Right ventricle myocardium superior (tissue), 1 donor: Measurements from ENCODE around the gene SPTBN5. TPM values are rescaled to one million over a fixed set of nuclear protein-coding genes. Genes with fewer than 3 reads are reported as not detected.

Source experiments
- ATAC-seq: fragments of 200-7000 bp; cut with Tn5 transposase; one replicate; pipeline ENCODE4 v1.9.1; 2020; ENCODE audit warnings: mild to moderate bottlenecking; ENCODE audit not compliant: poor library complexity
- DNase-seq: peaks from one replicate; pipeline ENCODE4 v3.0.0-alpha.2; 2020
- intact Hi-C: fragments of 100-400 bp; cut with DNase I; formaldehyde crosslinking; loops from one replicate; pipeline ENCODE4 v1.11.2; 2022
- total RNA-seq: library from RNA; stranded (reverse); fragmentation: NEBNext Ultra II Directional; extraction: Animal tissue kit (Norgen Biotek cat#: 25700); gene quantifications from one replicate; pipeline ENCODE4 v1.2.1, GENCODE V29; 2021
- donor health status: DM: no; HTN: yes; CAD: no; lungs with severe emphysema.

Gene SPTBN5
- total RNA-seq, 1 donor from 2014 or later: 3.4 TPM

DNA sequence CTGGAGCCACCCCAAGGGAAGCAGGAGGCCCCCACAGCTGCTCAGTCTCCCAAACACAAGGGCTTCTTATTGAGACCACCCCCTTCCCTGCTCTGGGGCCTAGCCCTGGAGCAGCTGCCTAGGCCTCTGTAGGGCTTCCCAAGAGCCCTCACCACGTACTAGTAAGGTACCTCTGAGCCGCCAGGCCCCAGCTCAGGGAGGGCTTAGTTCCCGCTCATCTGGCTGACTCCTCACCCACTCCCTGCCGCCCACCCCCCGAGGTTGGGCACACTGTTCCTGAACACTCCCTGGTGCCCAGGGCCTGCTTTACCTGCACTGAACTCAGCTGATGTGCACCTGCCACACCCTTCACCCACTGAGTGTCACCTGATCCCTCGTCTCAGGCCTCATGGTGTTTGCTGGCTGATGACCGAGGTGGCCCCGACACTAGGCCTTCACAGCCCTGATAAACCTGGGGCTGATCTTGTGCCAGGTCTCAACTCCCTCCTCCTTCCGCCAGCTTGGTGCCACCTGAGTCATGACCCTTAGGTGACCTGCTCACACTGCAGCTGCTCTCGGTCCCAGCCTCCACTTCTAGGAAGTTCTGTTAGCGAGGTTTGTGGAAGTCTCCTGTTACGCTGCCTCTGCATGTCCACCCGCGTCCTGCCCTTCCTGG lies 18.0 kb upstream of the SPTBN5 start:
- no peak for DNase-seq
- no peak for ATAC-seq
- intact Hi-C loops: no loop called here

DNA sequence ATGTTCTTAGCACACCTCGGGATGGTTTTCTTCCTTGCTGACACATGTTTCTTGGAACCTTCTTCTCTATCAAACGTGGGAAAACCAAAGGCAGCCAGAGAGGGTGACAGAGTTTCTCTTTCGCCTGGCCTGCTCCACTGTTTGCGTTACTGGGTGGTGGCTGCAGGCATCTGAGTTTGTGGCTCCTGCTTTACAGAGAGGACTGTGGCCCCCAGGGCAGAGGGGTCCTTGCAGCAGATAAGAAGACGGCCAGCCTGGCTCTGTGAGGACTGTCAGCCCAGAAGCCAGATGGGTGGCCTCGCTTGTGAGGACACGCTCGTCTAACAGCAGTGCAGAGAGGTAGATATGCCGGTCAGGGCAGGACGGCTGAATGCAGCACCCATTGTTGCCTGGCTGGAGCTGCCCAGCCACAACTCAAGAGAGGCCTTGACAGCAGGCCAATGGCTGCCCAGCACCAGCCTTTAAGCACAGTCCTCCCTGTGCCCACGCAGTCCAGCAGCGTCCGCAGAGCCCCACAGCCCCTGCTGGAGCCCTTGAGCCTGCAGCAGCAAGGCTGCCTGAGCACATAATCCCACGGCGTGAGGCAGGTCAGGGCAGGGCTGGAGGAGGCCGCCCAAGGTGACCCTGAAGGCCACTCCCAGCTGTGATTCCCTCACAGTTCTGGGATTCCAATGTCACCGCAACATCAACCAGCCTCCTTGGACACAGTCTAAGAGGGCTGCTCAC lies 15.0 kb upstream of the SPTBN5 start:
- DNase-seq (peak; percentile 42), ATAC-seq (peak; percentile 16)
- intact Hi-C loops: no loop called here

DNA sequence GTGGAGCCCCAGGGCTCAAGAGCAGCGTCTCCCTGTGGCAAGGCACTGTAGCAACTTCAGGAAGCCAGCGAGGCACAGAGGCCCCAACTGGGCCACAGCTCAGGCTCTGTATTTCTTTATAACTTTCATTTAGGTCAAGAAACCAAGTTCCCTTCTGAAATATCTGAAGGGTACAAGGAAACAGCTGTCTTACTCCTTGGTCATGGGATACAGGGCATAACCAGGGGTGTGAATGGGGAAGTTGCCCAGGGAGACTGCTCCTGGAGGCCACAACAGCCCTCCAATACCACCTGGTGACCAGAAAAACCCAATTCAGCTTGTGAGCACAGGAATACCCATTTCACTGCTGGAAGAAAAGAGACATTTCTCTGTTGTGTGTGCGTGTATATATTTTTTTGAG lies 13.3 kb upstream of the SPTBN5 start:
- intact Hi-C loops: no loop called here
- ATAC-seq (no peak), DNase-seq (no peak)

DNA sequence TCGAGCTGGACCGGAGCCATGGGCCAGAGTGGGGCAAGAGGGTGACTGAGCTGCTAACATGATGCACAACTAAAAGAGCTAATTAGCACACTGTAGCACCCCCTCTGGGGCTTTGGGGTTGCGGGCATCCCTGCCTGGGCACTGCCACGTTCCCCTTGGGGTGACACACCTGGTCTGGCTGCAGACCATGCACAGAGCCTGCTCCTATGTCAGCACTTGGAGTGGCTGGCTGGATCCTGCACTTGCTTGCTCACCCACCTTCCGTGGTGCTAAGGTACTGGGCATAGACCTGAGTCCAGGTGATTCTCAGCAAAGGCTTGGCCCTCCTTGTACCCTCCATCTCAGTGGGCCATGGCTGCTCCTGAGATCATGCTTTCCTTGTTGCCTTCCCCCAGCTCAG lies 12.8 kb upstream of the SPTBN5 start:
- no peak for DNase-seq
- intact Hi-C loops: no loop called here
- ATAC-seq: no peak

DNA sequence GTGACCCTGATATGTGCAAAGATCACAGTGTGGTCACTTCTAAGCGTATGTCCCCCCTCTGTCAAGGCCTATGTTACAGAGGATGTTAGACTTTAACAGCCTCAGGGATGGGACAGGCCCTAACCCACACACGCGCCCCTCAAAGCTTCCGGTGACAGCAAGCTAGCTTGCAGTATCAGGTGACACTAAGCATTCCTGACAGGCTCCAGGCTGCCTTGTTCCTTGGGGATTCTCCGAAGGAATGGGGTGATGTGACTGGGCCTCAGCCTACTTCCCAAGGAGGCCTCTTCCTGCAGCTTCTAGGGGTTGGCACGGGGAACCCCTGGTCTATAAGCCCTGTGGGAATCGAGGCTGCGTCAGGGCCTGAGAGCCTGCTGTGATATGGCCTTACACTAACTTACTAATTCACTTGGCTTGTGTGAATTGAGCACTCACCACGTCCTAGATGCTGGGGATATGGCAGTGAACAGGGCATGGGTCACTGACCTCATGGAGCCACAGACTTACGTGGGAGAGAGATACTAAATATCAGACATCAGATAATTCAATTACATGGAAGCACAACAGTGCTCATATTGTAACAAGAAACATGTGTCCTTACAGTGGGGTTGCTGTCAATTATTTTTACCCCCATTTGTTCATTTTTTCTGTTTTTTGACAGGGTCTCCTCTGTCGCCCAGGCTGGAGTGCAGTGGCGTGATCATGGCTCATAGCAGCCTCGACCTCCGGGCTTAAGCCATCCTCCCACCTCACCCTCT lies 11.4 kb upstream of the SPTBN5 start:
- intact Hi-C loops: loop anchor here (2.0 kb wide), 1 partner anchor 76 kb away; the partner anchor contains the start of gene JMJD7
- ATAC-seq: peak; percentile 3
- DNase-seq: no peak

DNA sequence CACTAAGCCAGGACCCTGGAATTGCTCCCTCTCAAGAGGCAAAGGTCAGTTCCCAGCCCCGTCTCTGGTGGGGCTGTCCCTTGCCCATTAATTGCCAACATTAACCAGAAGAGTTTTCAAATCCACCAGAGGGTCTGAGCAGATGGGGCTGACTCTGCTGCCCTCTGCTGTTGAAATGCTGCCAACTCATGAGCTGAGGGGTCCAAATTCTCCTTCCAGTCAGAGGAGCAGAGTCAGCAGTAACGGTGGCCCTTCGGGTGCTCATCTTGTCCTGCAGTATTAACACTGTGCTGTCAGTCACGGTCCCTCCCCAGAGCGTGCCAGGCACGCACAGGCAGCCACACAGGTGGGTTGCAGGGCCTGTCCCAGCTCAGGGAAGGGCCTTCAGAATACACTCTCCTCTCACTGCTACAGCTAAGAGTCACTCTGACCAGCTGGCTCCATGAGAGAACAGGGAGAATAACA lies 10.7 kb upstream of the SPTBN5 start:
- DNase-seq (peak; percentile 66), ATAC-seq (peak; percentile 74)
- intact Hi-C loops: loop anchor here (2.0 kb wide), 1 partner anchor 76 kb away; the partner anchor contains the start of gene JMJD7

DNA sequence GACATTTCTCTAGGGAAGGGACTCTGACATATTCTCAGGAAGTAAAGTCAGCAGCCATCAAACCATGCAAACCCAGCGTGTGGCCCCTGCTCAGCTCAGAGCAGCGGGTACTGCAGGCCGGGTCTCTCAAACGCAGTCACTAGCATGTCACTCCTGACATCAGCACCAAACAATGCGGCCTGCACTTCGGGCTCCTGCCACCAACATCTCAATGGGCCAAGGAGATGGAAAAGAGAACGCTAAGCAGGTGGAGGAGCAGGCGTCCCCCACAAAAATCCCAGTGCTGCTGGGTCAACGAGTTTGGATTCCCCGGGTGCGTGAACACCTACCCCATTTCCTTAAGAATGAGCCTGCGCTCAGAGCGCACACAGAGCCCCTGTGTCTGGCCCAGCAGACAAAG lies 9.9 kb upstream of the SPTBN5 start:
- ATAC-seq: no peak
- intact Hi-C loops: loop anchor here (2.0 kb wide), 1 partner anchor 75 kb away; the partner anchor contains the start of gene JMJD7
- DNase-seq: no peak

DNA sequence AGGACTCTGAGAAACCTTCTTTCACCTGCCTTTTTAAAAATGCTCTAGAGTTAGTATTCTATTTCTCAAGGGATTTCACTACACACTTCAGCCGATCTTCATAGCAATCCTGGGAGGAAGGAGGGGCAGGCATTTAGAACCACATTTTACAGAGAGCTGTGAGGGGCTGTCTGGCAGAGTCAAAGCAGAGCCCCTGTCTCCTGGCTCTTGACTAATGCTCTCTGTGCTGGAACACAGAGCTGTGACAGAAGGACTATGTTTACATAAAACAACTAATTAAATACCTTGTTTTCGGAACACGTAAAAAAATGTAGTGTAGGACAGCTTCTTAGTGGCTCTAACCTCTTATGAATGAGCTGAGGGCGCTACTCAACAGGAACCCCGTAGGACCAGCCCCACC lies 7.6 kb upstream of the SPTBN5 start:
- DNase-seq (no peak), ATAC-seq (no peak)
- intact Hi-C loops: no loop called here

DNA sequence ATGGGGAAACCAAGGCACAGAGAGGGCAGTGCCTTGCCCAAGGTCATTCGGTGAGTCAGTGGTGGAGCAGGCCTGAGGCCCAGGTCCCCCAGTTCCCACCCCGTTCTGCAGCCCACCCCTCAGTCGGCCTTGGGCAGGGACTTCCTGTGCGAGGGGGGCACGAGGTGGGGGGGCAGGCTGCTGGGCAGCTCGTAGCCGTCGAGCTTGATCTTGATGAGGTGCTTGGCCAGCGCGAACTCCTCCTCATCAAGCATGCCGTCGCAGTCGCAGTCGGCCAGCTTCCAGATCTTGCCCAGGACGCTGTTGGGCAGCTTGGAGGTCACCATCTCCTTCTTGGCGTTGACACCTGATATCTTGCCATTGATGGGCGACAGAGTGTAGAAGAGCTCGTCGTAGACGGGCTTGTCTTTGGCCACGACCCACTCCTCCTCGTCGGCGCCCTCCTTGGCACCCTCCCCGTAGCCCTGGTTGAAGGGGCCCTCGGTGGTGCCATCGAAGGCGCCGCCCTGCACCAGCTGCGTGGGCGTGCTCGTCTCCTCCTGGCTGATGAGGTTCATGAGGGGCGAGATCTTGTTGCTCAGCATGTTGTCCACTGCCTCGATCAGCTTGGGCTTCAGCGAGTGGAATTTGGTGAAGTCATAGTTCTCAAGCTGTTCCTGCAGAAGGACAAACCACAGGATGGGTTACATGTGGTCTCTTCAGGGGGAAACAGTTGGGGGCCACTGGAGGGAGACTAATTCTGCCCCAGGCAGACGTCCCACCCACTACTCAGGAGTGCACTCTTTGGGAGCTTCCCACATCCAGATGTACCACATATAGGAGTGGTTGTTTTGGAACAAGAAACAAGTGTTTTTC lies 6.9 kb upstream of the SPTBN5 start:
- no peak for ATAC-seq
- DNase-seq: no peak
- intact Hi-C loops: no loop called here

DNA sequence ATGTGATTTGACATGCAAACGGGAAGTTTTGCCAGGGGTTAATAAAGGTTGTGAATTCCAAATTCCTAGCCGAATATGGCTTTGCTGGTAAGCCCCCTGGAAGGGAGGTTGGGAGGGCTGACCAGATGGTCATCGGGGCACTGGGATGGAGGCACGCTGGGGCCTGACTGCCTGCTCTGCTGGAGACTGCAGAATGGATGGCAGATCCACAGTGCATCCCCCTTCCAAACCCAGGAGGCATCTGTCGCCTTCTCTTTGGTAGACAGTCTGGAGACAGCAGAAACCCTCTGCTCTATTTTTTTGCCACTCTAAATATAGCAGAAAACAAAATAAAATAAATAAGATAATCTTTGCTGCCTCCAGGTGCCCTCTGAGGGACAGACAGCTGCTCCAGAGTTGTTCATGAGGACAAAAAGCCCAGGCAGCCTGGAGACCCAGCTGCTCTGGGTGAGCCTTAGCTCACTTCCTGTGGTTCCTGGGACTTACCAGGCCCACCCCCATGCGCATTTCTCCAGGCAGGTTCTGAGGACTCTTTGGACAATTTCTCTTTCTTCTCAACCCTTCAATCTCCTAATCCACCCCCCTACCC lies 6.1 kb upstream of the SPTBN5 start:
- DNase-seq (no peak), ATAC-seq (no peak)
- intact Hi-C loops: no loop called here

DNA sequence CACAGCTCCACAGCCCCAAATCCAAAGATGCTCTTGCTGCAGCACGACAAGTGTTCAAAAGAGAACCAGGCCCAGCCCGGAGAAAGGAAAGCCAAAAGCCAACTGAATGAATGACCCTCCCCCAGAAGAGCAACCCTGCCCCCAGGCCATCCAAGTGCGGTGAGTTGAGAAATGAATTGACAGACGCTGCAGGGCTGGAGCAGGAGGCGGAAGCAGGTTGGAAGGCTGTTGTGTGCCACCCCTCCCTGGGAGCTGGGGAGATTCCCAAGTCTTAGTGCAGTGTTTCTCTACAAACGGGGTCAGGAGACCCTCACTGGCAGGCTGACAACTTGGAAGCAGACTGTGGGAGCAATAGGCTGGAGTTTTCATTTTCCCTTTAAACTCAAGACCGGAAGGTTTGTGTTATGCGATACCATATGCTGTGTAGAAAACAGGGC lies 3.5 kb upstream of the SPTBN5 start:
- ATAC-seq: no peak
- no peak for DNase-seq
- intact Hi-C loops: no loop called here

DNA sequence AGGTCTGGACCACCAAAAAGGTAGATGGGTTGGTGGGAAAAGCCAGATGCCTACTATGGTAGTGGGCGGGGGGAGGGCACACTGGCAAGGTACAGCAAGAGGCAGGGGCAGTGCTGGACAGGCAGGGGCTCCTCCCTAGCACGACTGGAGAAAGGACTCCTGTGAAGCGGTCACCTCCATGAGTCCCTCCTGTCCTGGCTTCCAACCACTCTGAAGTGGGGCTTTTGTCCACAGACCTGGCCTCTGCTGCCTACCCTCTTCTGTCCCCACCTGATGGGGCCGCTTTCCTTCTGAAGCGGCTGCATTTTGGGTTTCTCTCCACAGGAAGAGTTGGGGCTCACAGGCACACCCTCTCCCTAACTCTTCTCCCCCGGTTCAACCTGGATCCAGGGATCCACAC lies 2.7 kb upstream of the SPTBN5 start:
- no peak for DNase-seq
- no peak for ATAC-seq
- intact Hi-C loops: no loop called here

DNA sequence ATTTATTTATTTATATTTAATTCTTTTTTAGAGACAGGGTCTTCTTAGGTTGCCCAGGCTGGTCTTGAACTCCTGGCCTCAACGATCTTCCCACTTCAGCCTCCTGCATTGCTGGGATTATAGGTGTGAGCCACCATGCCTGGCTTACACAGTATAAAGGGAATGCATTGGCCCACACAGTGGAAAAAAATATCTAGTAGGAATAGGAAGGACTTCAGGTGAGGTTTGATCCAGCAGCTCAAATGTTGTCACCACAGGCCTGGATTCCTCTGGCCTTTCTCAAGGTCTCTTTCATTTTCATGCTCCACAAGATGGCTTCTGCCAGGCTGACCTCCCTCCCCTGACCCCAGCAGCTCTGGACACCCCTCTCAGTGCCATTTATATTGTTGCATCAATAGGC lies 2.1 kb upstream of the SPTBN5 start:
- ATAC-seq (no peak), DNase-seq (no peak)
- intact Hi-C loops: no loop called here

DNA sequence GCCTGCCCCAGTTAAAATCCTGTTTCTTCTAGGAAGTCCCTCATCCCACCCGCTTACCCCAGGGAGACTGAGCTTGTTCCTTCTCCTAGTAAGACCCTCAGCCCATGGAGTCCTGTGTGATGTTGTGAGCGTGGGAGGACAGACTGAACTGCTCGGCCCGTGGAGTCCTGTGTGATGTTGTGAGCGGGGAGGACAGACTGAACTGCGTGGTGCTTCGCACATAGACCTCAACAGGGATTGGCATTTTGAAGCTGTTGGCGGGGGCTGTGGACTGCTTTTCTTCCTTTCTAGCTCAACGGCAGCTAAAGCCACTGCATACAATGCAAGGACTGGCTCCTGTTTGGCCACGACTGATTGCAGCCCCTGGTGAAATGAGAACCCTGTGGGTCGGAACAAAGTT lies 1.6 kb upstream of the SPTBN5 start:
- no peak for ATAC-seq

DNA sequence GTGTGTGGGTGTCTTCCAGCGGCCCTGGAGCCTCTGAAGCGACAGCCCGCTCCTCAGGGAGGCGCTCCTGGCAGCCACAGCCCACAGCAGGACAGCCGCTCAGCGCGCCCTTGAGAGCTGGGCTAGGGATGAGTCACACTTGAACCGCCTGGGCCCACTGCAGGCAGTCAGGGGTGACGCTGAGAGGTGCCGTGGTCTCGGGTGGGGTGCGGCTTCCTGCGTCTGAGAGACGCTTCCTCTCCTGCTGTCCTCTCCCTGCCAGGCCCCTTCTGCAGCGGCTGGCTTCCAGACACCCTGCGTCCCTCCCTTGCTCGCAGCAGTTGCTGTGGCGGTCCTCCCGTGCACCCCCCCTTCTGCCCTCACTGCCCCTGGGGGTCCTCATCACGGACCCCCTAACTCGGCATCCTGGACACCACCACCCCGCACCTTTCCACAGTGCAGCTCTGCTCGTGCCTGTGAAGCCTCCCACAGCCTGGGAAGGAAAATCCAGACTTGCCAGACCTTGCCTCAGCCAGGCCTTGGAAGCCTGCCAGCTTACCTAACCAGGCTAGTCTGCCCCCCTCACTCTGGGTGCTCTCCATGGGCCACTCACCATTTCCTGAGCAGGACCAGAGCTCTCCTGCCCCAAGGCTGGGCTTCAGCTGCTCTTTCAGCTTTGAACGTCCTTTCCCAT lies 1.1 kb upstream of the SPTBN5 start:
- intact Hi-C loops: no loop called here
- peak; percentile 80 for ATAC-seq
- peak; percentile 88 for DNase-seq

More for the DNA sequence above, 1.6 kb upstream of the SPTBN5 start:
- intact Hi-C loops: no loop called here
- DNase-seq: no peak

DNA sequence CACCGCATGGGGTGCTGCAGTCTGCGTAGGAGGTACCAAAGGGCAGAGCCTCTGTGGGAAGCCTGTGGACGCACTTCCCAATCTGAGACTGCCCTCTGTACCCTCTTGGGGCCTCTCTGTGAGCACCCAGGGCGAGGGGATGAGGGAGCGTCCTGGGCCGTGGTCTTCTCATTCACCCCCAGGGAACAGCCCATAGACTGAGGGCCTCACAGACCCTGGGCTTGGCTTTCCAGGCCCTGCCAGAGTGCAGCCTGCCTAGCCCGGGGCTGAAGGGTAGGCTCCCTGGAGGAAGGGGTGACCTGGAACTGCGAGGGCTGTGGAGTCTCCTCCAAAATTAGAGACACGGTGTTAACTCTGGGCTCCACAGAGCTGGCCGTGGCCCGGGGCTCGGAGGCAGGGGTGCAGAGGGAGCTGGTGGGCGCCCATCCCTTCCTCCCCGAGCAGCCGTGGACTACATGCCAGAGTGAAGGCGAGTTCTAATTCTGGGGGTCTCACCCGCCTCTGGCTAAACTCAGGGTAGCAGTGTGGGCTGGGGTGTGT lies 468 bp upstream of the SPTBN5 start:
- DNase-seq (no peak), ATAC-seq (peak; percentile 14)
- intact Hi-C loops: no loop called here

DNA sequence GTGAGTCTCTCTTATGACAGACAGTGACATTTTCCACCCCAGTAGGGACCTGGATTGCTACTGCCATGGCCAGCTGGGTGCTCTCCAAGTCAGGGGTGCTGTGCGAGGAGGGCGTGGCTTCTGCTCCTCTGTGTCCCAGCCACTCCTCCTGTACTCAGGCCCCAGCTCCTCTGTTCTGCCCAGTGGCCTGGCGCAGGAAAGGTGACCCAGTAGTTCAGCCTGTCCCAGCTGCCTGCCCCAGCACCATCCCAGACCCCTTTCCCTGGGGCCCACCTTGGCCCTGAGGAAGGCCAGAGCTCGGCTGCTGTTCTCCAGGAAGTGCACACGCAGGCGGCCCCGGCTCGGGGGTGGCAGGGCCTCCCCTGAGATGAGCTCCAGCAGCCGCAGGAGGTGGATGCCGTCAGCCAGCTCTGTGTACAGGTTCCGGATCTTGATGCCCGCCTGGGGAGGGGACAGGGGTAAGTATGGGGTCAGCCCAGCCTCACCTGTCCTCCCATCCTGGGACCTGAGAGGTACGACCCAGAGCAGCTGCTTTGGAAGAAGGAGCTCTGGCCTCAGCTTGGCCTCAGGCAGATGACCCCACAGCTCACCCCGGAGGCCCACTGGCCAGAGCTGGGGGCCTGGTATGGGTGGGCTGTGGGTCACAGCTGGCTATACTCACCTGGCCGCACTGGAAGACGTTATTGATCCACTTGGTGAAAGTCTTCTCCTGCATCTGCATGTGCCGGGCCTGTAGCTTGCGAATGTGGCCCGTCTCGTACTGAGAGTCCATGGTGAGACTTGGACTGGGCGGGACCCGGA lies 1.0 kb downstream of the SPTBN5 start:
- peak; percentile 87 for DNase-seq
- intact Hi-C loops: no loop called here
- ATAC-seq: peak; percentile 78
